ENCODE data around the gene YARS1. TPM values are rescaled to one million over a fixed set of nuclear protein-coding genes. Genes with fewer than 3 reads are reported as not detected.

Gene YARS1
- total RNA-seq, 4 donors from 2014 or later, result 29.1 to 54.1 (median 46.0) TPM

DNA sequence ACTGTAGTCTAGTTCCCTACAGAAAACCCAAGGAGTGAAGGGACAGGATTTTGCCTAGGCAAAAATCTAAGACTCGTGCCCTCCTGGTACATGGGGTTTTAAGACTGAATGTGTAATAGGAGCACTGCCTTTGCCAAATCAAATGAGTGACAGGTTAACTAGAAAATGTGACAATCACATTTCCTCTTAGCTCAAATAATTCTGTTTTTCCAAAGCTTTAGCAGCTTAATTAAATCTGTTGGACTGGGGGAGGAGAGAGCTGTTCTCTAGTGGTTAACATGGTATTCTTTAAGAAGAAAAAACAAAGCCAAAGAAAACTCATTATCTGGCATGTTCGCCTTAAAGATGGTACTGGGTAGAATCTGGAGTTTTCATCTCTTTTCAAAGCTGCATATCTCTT lies 41.0 kb upstream of the YARS1 start:
- no peaks in the 10 kb centered on the region for H3K9me3 ChIP-seq

DNA sequence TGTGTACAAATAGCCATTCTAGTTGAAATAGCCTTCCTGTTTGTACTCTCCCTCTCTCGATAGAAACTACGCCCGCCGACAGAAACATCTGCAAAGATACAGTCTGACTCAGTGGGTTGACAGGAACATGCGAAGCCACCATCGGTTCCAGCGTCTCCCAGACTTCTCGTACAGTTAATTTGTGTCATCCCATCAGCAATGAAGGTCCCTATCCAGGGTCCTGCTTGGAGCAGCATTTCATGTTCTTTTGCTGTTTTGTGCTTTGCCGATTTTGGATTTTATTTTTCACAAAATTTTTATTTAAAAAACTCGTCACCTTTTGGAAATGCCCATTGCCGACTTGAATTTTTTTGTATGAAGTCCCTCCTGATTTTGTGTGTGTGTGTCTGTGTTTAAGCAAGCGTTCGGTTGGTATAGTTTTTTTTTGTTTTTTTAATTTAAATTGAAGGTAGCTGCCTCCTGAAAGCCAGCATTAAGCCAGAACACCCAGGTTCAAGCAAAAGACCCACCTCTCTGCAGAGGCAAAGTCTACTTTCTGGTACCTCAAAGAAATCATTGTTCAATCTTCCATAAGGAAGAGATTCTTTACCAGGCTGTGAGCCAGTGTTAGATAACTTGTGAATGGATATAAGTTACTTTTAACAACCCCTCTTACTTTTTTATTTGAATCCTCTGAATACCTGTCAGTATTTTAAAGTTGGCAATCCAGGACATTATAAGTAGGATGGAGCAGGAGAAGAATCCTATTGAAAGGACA lies 38.9 kb upstream of the YARS1 start:
- Histone ChIP-seq H3K27me3 (no peaks in the 10 kb centered on the region), H3K36me3 (peaks cover 0 to 75% of the 10 kb centered on the region in 2 donors), H3K4me3 (no peak overlapping the region), H3K9me3 (no peaks in the 10 kb centered on the region), H3K27ac (no peak overlapping the region), H3K4me1 (peaks cover 0 to 3% (median 0%) of the 10 kb centered on the region in 3 donors)
- ATAC-seq, result no peak
- 88 to 96% methylated on average over 12 to 13 of the region's 13 CpGs for WGBS, 2 donors (ENCODE audit: low coverage in 1 of 2)
- no peak for TF ChIP-seq POLR2AphosphoS5 (IDR thresholded peaks at IDR 0.05)
- no peak for TF ChIP-seq EP300 (IDR thresholded peaks at IDR 0.05)
- TF ChIP-seq, protein P1, sequence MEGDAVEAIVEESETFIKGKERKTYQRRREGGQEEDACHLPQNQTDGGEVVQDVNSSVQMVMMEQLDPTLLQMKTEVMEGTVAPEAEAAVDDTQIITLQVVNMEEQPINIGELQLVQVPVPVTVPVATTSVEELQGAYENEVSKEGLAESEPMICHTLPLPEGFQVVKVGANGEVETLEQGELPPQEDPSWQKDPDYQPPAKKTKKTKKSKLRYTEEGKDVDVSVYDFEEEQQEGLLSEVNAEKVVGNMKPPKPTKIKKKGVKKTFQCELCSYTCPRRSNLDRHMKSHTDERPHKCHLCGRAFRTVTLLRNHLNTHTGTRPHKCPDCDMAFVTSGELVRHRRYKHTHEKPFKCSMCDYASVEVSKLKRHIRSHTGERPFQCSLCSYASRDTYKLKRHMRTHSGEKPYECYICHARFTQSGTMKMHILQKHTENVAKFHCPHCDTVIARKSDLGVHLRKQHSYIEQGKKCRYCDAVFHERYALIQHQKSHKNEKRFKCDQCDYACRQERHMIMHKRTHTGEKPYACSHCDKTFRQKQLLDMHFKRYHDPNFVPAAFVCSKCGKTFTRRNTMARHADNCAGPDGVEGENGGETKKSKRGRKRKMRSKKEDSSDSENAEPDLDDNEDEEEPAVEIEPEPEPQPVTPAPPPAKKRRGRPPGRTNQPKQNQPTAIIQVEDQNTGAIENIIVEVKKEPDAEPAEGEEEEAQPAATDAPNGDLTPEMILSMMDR (IDR thresholded peaks at IDR 0.05), result no peak
- TF ChIP-seq POLR2A (IDR thresholded peaks at IDR 0.05), result no peak

More for the DNA sequence above, 41.0 kb upstream of the YARS1 start:
- no peak for ATAC-seq
- Histone ChIP-seq H3K4me3 (no peak overlapping the region), H3K27me3 (no peaks in the 10 kb centered on the region), H3K4me1 (peaks cover 4 to 22% (median 10%) of the 10 kb centered on the region in 3 donors), H3K27ac (no peak overlapping the region), H3K36me3 (peaks cover 0 to 76% of the 10 kb centered on the region in 2 donors)
- WGBS, 2 donors (ENCODE audit: low coverage in 1 of 2), result 94 to 96% methylated on average over 2 of the region's 2 CpGs
- TF ChIP-seq POLR2A (IDR thresholded peaks at IDR 0.05) (no peak), EP300 (IDR thresholded peaks at IDR 0.05) (no peak), POLR2AphosphoS5 (IDR thresholded peaks at IDR 0.05) (no peak)
- TF ChIP-seq, protein P1 (IDR thresholded peaks at IDR 0.05), result no peak

DNA sequence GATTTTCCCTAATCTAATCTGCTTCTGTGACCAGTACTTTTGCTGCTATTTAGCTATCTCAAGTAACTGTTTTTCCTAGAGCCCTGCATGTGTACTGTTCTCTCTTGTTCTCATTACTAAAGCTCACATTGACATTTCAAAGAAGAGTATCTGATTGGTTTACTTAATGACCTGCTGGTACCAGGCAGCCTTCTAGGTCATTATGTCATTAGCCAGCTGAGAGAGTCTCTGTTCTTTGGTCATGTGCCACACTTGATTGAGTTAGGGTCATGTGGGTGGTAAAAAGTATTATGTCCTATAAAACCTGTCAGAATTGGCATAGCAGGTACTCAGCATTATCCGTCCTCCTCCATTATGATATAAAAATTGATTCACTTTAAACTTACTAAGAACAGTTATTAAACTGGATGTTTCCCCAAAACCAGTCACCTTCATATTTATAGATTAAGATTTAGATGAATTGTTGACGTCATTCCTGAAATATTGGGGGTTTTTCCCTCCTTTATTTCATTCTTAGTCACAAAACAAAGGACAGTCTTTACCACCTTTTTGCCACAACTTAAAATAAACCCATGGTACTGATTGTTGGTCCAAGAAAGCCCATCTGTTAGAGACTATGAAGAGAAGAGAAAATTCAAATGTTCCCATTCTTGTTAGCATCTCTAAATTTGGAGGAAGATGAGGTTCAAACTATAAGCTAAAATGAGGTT lies 31.4 kb upstream of the YARS1 start:
- TF ChIP-seq POLR2A (IDR thresholded peaks at IDR 0.05) (no peak), EP300 (IDR thresholded peaks at IDR 0.05) (no peak), POLR2AphosphoS5 (IDR thresholded peaks at IDR 0.05) (no peak)
- TF ChIP-seq, protein P1 (IDR thresholded peaks at IDR 0.05), result no peak
- WGBS, 2 donors (ENCODE audit: low coverage in 1 of 2), result 42 to 50% methylated on average over 2 of the region's 2 CpGs
- Histone ChIP-seq H3K36me3 (peaks cover 0 to 69% of the 10 kb centered on the region in 2 donors), H3K27ac (no peak overlapping the region), H3K4me3 (no peak overlapping the region), H3K4me1 (no peaks in the 10 kb centered on the region), H3K27me3 (no peaks in the 10 kb centered on the region), H3K9me3 (no peaks in the 10 kb centered on the region)
- no peak for ATAC-seq

DNA sequence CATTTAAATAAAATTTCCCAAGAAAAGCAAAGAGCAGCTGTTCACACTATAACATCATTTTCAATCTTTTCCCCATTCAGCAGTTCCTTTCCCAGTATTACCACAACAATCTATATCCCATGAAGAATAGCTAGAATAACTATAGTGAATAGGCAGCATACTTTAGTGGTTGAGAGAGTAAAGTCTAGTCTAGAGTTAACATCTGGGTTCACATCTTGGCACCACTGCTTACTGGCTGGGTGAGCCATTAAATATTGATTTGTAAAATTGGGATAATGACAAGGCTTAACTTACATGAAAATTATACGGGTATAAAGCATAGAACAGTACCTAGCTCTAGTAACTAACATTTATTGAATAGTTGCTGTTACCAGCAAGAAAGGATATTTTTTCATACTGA lies 14.7 kb upstream of the YARS1 start:
- Histone ChIP-seq H3K9me3 (no peaks in the 10 kb centered on the region), H3K27me3 (no peaks in the 10 kb centered on the region), H3K36me3 (peaks cover 12 to 97% of the 10 kb centered on the region in 2 donors), H3K27ac (no peak overlapping the region), H3K4me3 (no peak overlapping the region), H3K4me1 (no peaks in the 10 kb centered on the region)
- no peak for TF ChIP-seq POLR2AphosphoS5 (IDR thresholded peaks at IDR 0.05)
- TF ChIP-seq, protein P1 (IDR thresholded peaks at IDR 0.05), result no peak
- TF ChIP-seq POLR2A (IDR thresholded peaks at IDR 0.05), result no peak
- WGBS, 2 donors (ENCODE audit: low coverage in 1 of 2), result 58 to 73% methylated on average over 1 of the region's 1 CpG
- no peak for ATAC-seq
